ENCODE data around the gene RUNX2.

Gene RUNX2

GRCh38 chr6:45667300-45667699 is 339.2 kb downstream of the RUNX2 start:
- TF ChIP-seq GATA2 (IDR thresholded peaks at IDR 0.05; ENCODE audit: low read depth, low read length) (no peak), GATA3 (IDR thresholded peaks at IDR 0.05; ENCODE audit: low read depth, low read length) (no peak)

DNA sequence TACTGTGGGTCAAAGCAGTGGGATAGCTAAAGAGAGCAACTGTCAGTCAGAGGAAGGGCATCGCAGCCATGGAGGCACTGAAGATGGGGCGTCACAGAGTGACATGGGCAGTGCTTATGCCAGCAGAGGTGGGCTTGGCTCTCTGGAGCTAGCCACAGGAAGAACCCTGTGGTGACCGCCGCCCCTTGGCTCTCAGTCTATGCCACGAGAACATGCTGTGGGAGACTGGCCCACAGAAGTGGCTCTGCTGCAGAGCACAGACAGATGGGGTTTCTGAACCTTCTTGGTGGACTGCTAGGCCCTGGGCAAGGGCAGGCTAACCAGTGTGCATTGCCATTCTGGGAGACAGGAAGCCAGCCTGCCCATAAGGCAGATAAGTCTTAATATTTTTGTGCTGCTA is 339.6 kb downstream of the RUNX2 start:
- TF ChIP-seq GATA3 (IDR thresholded peaks at IDR 0.05; ENCODE audit: low read depth, low read length): no peak
- no peak for TF ChIP-seq GATA2 (IDR thresholded peaks at IDR 0.05; ENCODE audit: low read depth, low read length)

GRCh38 chr6:45668705-45669104 is 340.6 kb downstream of the RUNX2 start:
- no peak for TF ChIP-seq GATA3 (IDR thresholded peaks at IDR 0.05; ENCODE audit: low read depth, low read length)
- no peak for TF ChIP-seq GATA2 (IDR thresholded peaks at IDR 0.05; ENCODE audit: low read depth, low read length)

DNA sequence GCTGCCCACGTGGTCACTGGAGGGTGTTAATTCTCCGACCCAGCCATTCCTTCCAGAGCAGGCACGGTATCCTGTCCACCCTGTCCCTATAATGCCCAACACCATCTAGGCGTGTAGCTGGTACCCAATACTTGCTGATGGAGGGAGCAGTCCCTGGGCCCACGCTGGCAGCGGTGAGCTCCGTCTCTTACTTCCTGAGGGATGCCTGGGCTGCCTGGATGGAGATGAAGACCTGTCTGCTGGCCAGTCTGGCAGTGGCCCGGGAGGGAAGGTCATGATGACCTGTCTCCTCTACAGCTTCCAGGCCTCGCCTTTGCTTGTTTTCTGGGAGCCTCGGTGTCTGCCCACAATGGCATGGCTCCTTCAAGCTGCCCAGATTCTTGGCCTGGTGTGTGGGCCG is 347.5 kb downstream of the RUNX2 start:
- TF ChIP-seq GATA3 (IDR thresholded peaks at IDR 0.05; ENCODE audit: low read depth, low read length) (no peak), GATA2 (IDR thresholded peaks at IDR 0.05; ENCODE audit: low read depth, low read length) (no peak)

DNA sequence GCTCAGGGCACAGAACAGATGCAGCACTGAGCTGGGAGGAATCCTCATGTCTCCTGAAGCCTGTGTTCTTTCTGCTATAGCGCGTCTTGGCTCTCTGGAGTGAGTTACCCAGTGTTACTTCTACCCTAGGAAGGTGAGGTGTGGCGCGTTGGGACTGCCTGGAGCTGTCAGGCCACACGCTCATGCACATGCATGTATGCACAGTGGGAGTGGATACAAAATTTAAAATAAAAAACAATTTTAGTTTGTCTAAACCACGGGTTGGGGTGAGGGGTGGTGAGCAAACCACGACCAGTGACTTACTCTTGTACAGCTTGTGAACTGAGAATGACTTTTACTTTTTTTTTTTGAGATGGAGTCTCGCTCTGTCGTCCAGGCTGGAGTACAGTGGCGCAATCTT is 348.2 kb downstream of the RUNX2 start:
- no peak for TF ChIP-seq GATA2 (IDR thresholded peaks at IDR 0.05; ENCODE audit: low read depth, low read length)
- TF ChIP-seq GATA3 (IDR thresholded peaks at IDR 0.05; ENCODE audit: low read depth, low read length): no peak

DNA sequence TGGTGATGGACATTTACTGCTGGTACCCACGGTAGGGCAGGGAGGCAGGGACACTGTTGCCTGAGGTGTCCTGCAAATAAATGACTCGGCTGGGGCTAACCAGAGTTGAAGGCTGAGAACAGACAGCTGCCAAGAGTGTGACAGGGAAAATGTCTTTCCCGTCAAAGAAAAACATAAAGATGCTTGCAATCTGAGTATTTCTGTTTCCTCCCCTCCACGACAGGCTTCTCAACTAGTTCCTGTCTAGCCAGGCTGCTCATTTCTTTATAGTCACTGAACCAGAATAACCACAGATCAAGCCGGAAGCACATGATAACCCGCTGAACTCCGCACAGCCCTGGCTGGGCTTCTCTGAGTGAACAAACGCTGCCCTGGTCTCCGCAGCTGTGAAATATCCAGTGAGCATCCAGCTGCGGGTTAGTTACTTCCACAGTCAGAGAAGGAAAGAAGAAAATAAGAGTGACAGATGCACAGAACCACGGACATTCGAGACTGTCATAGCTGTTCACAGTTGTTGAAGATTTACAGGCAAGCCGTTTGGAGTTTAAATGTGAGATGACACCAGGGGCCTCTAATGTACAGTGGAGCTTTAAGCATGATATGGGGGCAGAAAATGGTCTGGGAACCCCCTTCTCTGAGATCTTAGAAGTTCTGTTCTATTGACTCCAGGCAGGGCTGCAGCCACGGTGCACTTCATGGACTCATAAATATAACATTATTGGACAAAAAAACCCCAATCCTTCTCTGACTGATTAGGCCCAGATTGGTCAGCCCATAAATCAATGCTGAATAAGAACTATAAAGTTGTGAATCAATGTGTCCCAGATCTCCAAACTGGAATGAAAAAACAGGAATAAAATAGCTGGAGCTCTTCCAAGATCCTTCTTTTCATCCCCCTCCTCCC is 349.5 kb downstream of the RUNX2 start:
- TF ChIP-seq GATA2 (IDR thresholded peaks at IDR 0.05; ENCODE audit: low read depth, low read length) (no peak), GATA3 (IDR thresholded peaks at IDR 0.05; ENCODE audit: low read depth, low read length) (no peak)

- TF ChIP-seq GATA2 (IDR thresholded peaks at IDR 0.05; ENCODE audit: low read depth, low read length) (no peak), GATA3 (IDR thresholded peaks at IDR 0.05; ENCODE audit: low read depth, low read length) (no peak)
Observed at GRCh38 chr6:45678285-45678607, 350.1 kb downstream of the RUNX2 start.

- TF ChIP-seq GATA3 (IDR thresholded peaks at IDR 0.05; ENCODE audit: low read depth, low read length): no peak
- no peak for TF ChIP-seq GATA2 (IDR thresholded peaks at IDR 0.05; ENCODE audit: low read depth, low read length)
Observed at GRCh38 chr6:45679163-45679562, 351.0 kb downstream of the RUNX2 start.

DNA sequence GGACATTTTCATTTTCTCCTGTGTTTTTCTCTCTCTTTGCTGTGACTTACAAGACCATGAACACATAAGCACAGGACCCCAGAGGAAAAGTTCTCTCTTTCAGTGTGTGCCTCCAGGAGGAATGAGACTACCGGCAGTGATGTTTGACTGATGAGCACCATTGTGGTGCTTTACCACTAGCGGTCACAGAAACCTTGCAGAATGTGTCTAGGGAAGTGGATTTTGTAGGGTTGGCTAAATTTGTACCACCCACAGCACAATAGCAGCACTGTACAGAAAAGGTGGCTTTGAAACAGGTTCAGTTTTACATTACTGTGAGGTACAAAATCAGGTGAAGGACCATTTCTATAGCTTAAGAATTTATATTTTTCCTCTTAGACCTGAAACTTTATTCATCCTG is 351.5 kb downstream of the RUNX2 start:
- TF ChIP-seq GATA3 (IDR thresholded peaks at IDR 0.05; ENCODE audit: low read depth, low read length) (no peak), GATA2 (IDR thresholded peaks at IDR 0.05; ENCODE audit: low read depth, low read length) (no peak)

DNA sequence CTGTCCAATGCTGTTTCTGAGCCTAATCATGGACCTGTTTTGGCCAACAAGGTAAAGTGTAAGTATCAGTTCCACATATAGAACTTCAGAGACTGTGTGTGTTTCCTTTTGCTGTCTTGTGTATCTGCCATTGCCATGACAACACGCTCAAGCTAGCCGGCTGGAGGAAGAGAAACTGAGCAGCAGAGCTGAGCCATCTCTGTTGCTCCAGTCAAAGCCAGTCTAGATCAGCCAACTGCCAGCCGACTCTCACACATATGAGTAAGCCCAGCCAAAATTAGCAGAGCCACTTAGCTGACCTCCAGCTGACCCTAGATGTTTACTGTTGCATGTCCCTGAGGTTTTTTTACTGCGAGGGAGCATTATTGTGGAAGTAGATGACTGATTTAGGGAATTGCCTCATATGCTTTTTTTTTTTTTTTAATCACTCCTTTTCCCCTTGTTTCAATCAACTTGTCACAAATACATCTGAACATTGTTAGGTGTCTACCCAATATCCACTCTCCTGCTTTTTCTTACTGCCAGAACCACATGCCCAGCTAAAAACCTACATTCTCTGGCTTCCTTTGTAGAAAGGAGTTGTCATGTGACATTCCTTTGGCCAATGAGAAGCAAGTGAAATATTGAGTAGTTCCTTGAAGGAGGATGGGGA is 353.9 kb downstream of the RUNX2 start:
- TF ChIP-seq GATA3 (IDR thresholded peaks at IDR 0.05; ENCODE audit: low read depth, low read length) (no peak), GATA2 (IDR thresholded peaks at IDR 0.05; ENCODE audit: low read depth, low read length) (no peak)

DNA sequence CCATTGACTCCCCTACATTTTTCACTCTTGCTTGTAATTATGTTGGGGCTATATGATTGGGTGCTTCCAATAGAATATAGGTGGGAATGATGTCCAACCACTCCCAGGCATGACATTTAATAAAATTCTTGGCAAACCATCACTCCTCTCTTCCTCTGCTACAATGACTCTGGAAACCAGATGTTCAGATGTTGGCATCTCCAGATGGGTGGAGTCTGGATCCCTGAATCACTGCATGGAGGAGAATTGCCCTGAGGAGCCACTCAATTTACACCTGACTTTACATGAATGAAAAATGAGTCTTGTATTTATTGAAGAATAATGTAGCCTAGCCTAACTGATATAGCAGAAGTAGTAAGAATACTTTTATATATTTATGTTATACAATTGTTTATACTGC is 356.3 kb downstream of the RUNX2 start:
- no peak for TF ChIP-seq GATA3 (IDR thresholded peaks at IDR 0.05; ENCODE audit: low read depth, low read length)

- no peak for TF ChIP-seq GATA2 (IDR thresholded peaks at IDR 0.05; ENCODE audit: low read depth, low read length)
- no peak for TF ChIP-seq GATA3 (IDR thresholded peaks at IDR 0.05; ENCODE audit: low read depth, low read length)
Observed at GRCh38 chr6:45685076-45685475, 356.9 kb downstream of the RUNX2 start.

DNA sequence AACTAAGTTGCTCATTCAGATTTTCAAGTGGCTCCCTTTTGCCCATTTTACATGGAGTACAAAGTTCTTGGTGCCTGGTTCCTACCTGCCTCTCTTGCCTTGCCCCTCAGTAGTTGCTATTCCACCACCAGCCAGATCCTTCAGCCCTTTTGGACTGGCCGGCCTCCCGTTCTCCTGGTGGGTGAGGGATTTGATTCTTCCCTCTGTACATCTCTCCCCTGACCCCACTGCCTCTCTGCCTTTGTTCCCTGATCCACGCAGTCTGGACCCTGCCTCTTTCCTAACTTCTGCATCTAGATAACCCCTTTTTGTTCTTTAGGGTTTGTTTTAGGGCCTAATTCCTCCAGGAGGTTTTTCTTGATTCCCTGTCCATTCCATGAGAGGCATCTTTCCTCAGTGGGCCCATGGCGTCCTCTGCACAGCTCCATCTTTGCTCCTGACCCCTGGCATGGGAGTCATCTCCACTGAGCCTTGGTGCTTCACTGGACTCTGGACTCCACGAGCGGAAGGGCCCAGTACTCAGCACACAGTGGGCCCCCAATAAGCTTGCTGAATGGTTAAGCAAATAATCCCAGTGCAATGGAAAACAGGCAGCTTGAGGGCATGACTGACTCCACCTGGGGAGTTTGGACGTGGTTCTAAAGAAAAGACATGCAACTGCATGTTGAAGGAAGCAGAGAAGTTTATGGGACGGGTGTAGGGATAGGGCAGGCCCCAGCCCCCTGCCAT is 358.9 kb downstream of the RUNX2 start:
- TF ChIP-seq GATA3 (IDR thresholded peaks at IDR 0.05; ENCODE audit: low read depth, low read length): no peak
- no peak for TF ChIP-seq GATA2 (IDR thresholded peaks at IDR 0.05; ENCODE audit: low read depth, low read length)

GRCh38 chr6:45687570-45687969 is 359.4 kb downstream of the RUNX2 start:
- TF ChIP-seq GATA3 (IDR thresholded peaks at IDR 0.05; ENCODE audit: low read depth, low read length) (no peak), GATA2 (IDR thresholded peaks at IDR 0.05; ENCODE audit: low read depth, low read length) (no peak)

DNA sequence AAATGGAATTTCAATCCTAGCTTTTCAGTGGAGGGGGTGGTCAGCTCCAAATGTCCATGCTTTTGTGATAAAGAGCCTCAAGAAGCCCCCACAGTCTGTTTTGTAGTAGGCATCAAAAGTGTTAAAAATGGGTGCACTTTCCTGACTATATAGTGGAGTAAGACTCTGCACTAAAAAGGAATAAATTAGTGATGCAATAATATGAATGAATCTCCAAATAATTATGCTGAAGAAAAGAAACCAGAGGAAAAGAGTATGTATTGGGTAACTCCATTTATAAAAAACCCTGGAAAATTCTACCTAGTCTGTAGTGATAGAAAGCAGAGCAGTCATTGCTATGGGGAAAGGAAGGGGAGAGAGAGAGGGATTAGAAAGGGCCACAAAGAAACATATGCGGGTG is 360.1 kb downstream of the RUNX2 start:
- TF ChIP-seq GATA3 (IDR thresholded peaks at IDR 0.05; ENCODE audit: low read depth, low read length): no peak
- no peak for TF ChIP-seq GATA2 (IDR thresholded peaks at IDR 0.05; ENCODE audit: low read depth, low read length)

Data from SH-SY5Y (cell line).